GM18870 (cell line): ENCODE results near the gene PADI3.

Experiments used
- ATAC-seq: cut with Tn5 transposase; IDR thresholded peaks from one replicate; pipeline ENCODE4 v1.9.1; 2021; ENCODE audit warnings: moderate library complexity; ENCODE audit not compliant: unreplicated experiment

PADI3 gene, protein sequence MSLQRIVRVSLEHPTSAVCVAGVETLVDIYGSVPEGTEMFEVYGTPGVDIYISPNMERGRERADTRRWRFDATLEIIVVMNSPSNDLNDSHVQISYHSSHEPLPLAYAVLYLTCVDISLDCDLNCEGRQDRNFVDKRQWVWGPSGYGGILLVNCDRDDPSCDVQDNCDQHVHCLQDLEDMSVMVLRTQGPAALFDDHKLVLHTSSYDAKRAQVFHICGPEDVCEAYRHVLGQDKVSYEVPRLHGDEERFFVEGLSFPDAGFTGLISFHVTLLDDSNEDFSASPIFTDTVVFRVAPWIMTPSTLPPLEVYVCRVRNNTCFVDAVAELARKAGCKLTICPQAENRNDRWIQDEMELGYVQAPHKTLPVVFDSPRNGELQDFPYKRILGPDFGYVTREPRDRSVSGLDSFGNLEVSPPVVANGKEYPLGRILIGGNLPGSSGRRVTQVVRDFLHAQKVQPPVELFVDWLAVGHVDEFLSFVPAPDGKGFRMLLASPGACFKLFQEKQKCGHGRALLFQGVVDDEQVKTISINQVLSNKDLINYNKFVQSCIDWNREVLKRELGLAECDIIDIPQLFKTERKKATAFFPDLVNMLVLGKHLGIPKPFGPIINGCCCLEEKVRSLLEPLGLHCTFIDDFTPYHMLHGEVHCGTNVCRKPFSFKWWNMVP

DNA sequence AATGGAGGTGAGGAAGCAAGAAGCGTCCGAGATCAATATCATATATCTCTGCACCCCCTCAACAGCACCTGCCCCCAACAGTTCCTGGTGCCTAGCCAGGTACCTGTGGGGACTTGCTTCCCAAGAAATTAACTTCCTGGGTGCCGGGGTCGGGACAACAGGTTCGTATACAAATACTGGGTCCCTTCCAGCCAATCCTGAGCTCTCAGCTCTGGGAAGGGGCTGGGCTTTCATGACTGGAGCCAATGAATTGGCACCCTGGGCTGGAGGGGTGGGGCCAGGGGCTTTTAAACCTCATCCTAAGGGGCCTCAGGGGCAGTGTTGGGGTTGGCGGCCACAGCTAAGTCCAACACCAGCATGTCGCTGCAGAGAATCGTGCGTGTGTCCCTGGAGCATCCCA, at the start of gene PADI3:
Gene PADI3, plus strand, starts transcription at position 318 of the 400 bp plus-strand sequence. Its CDS starts 40 bp downstream, at position 358.
- no peak for ATAC-seq

GRCh38 chr1:17199267-17200044, 49.4 kb upstream of the PADI3 start:
- no peak for ATAC-seq

GRCh38 chr1:17200246-17200645, 48.7 kb upstream of the PADI3 start:
- ATAC-seq = no peak

GRCh38 chr1:17200756-17201155, 48.1 kb upstream of the PADI3 start:
- ATAC-seq = no peak

GRCh38 chr1:17201201-17202021, 47.5 kb upstream of the PADI3 start:
- ATAC-seq = no peak

DNA sequence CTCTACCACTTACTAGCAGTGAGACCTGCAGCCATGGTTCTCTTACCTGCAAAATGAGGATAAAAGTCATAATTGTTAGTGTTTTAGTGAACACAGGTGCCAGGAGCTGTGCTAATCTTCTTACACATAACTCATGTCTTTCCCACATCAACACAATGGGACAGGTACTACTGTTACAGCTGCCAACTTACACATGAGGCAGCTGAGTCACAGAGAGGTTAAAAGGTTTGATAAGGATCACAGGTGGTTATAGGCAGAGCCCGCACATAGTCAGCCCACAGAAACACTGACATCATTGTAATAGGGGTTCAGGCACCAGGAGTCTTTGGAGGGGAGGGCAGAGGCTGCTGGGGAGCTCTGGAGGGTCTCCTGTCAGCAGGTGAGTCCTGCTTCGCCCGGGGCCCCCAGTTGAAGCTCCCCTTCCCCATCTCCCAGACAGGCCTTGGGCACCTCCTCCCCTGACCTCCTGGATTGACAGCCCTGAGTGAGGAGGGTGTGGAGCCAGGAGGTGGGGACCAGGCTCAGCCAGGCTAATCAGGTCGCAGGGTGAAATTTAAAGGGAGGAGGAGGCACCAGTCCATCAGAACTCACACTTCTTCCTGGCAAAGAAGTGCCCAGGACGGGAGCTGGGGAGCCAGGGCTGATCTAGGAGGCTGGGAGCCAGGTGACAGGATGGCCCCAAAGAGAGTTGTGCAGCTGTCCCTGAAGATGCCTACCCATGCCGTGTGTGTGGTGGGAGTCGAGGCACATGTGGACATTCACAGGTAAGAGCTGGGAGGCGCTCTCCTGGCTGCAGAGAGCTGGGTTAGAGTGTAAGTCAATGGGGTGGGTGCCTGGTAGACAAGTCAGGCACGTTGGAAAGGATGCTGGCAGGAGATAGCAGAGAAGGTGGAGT, 44.1 kb upstream of the PADI3 start, which contains the start of gene PADI1:
Gene PADI1, plus strand, starts transcription at position 583 of the 895 bp plus-strand sequence. Its CDS starts 90 bp downstream, at position 673.
- no peak for ATAC-seq

DNA sequence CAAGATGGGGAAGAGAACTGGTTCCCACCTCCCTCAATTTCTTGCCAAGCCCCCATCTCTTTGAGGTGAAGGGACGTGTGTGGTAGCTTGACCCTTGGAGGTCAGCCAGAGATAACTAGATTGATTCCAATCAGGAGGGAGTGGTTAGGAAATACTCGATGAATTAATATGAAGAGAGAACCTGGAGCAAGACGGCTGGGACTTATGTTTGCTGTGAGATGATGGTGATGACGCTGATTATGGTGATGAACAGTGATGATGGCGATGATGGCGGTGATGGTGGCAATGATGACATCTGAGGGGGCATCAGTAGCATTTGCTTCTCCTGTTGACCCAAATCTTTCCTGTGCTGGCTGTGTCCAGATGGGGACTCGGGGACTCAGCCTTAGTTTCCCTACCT, 43.2 kb upstream of the PADI3 start:
- no peak for ATAC-seq

- no peak for ATAC-seq
Measured at GRCh38 chr1:17206196-17206595, 42.7 kb upstream of the PADI3 start.

GRCh38 chr1:17207046-17207445, 41.9 kb upstream of the PADI3 start:
- ATAC-seq = no peak

- ATAC-seq = no peak
Measured at GRCh38 chr1:17207540-17207939, 41.4 kb upstream of the PADI3 start.

DNA sequence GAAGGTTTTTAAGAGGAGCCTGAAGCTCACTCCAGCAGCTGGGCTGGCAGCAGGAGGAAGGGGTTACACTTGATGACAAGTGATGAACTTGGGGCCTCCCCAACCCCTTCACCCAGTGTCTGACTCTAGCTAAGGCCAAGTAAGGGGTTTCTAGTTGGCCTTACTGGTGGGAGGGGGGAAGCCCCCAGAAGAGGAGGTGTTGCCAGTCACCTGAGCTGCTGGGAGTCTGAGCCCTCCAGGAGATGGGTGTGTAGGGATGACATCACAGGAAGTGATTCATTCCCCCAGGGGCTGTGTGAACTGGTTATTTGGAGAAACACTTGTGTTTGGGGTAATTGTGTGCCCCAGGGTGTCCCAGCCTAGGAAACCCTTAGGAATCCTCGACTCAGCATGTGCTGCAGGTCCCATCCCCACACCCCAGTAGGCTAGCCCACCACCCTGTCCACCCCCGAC, 40.9 kb upstream of the PADI3 start:
- ATAC-seq = no peak

GRCh38 chr1:17208546-17208945, 40.4 kb upstream of the PADI3 start:
- ATAC-seq = no peak

GRCh38 chr1:17209430-17209829, 39.5 kb upstream of the PADI3 start:
- ATAC-seq = no peak

GRCh38 chr1:17210176-17210575, 38.7 kb upstream of the PADI3 start:
- no peak for ATAC-seq

DNA sequence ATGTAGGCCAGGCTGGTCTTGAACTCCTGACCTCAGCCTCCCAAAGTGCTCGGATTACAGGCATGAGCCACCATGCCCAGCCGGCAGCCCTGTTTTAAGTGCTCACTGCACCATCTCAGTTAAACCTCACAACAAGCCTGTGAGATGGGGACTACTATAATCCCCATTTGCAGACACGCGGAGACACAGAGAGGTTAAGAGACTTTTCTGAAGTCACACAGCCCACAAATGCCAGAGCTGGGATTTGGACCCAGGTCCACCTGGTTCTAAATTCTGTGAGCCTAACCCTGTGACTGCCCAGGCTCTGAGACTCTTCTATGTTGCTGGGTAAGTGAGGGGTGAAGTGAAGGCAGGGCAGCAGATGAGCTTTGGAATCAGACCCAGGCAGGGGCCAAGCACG, 37.5 kb upstream of the PADI3 start:
- no peak for ATAC-seq

GRCh38 chr1:17212009-17212408, 36.9 kb upstream of the PADI3 start:
- ATAC-seq = no peak

- no peak for ATAC-seq
Measured at GRCh38 chr1:17212487-17213121, 36.3 kb upstream of the PADI3 start.

DNA sequence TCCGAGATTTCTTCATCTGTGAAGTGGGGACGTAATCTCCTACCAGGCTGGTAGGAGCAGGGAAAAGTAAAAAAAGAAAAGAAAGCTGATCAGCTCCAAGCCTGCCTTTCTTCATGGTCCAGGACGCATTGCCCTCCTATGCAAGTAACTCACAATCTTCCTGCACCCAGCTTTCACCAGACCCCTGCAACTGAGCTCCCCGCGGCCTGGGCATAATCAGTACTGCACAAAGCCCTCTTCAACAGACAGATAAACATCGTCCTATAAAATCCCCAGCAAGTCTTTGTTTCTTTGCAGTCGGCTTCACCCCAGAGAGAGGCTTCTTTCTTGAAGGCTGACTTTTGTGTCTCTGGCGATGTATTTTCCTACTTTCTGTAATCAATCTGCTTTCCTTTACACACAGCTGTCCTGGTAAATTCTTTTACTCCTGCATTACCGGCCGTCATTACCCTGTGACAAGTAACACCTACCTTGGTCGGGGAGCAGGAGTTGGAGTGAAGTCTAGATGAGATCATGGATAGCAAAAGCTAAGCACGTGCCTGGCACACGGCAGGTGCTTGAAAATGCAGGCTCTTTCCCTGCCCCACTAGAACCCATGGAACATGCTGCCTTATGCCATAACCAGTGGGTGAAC, 35.6 kb upstream of the PADI3 start:
- ATAC-seq = no peak

GRCh38 chr1:17213782-17214148, 35.1 kb upstream of the PADI3 start:
- no peak for ATAC-seq
